GM19372 (cell line): ENCODE results near the gene ERVFRD-1.

Experiments used
- ATAC-seq: cut with Tn5 transposase; IDR thresholded peaks from one replicate; pipeline ENCODE4 v1.9.1; 2021; ENCODE audit warnings: mild to moderate bottlenecking, low read depth, moderate library complexity; ENCODE audit not compliant: unreplicated experiment

ERVFRD-1 gene

DNA sequence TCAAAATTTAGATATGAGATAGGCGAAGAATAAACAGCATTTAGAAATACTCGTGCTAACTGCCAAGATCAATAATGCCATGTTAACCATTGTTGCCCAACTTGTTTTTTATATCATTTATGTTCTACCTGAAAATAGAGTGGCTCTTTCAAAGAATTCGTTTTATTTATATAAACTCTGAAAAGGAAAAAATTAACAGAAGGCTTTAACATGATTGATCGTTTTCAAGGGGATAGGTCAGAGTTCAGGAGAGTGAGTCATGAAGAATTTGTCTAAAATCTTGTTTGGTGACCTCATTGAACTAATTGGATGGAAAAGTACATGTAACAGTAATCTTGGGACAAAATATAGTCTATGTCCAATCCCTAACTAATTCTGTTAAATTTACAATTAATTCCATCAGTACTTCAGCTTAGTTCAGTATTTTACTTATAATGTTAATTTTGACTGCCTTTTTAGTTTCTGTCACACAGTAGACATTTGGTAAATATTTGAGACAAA, 56.3 kb downstream of the ERVFRD-1 start:
- ATAC-seq: no peak

DNA sequence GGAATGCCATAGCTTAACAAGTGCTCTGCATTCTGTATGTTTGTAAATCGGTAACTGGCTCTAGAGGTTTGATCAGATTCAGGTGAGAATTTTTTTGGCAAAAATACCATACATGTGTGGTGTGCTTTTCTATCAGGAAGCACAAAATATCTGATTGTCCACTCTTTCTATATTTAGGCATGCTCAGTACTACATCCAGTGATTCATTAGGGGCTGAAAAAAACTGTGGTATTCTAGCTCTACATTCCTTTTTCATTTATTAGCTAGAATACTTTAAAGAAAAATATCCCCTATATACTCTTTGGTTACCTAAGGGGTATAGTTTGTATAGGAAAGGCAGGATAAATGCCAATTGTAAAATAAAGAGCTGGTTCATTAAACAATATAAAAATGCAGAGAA, 56.8 kb downstream of the ERVFRD-1 start:
- no peak for ATAC-seq

DNA sequence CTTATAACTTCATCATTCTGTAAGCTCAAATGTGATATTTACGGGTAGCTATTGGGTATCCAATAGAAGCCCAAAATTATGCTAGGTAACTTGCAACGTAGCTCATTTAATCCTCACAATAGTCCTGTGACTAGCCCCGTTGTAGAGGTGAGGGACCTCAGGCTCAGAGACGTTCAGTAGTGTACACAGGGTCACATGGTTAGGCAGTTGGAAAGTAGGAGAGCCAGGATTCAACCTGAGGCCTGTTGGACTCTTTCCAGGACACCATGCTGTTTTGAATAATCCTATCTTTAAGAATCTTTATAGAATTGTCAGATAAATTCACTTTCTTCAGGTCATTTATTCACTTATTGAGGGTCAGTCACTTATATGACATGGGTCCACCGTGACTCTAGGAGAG, 58.2 kb downstream of the ERVFRD-1 start:
- ATAC-seq: no peak
